HG03175 (cell line): ENCODE data around the gene NT5E.

Experiments
- ATAC-seq: cut with Tn5 transposase; IDR thresholded peaks from one replicate; pipeline ENCODE4 v1.9.1; 2021; ENCODE audit warnings: mild to moderate bottlenecking, moderate library complexity; ENCODE audit not compliant: unreplicated experiment

The NT5E gene

DNA sequence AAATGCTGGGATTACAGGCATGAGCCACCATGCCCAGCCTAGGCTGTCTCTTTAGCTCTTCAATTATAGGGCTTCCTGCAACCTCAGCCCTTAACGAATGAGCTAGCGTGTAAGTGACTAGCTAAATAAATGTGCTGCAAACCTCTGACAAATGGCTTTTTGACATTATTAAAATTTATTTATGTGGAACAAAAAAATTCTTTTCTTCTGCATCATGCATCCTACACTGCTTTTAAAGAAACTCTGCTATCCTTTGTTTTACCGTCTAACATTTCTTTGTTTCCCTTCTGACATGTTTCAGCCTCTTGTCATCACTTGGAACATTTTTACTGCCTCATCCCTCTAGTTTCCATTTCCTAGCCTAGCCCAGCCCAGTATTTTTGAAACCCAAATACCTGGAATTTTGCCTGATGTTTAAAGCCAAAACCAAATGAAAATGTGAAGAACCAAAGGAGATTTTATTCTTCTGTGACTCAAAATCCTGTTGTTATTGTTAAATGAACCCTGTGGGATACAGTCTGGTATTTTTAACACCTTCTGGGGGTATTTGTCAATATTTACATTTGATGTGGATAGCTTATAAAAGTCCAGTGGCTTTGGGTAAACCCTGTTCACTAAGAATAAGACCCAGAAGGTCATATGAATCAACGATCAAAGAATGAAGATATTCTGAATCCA lies 9.5 kb downstream of the NT5E start:
- ATAC-seq = no peak

DNA sequence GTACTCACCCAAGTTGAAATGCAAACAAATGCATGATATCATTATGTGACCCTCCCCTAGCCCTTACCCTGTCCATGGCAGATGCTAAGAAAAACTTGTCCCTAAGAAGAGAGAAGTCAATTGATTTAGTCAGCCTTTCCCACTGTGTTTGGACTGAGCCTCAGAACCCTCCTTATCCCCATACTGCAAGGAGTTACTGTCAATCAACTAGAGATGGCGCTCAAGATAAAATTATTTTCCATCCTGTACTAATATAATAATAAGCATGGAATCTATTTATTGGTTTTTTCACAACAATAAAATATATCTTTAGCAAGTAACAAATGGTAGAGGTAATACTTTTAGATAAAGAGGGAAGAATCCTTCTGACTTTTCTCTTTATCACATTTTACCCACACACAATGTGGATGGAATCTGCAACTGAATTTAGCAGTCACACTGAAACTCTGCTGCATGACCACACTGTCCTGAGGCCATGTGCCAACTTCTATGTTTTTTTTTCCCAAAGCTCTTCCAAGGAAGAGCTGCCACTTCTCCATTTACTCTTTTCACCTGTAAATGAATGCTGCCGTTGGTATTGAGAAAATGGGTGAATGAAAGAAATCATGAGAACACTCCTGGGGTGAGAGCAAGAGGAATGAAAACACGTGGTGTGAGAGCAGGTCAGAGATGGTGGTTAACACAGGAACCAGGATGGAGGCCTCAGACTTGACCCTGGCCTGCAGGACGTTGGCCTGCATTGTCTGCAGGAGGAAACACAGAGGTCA lies 10.5 kb downstream of the NT5E start:
- peak; percentile 37 for ATAC-seq

DNA sequence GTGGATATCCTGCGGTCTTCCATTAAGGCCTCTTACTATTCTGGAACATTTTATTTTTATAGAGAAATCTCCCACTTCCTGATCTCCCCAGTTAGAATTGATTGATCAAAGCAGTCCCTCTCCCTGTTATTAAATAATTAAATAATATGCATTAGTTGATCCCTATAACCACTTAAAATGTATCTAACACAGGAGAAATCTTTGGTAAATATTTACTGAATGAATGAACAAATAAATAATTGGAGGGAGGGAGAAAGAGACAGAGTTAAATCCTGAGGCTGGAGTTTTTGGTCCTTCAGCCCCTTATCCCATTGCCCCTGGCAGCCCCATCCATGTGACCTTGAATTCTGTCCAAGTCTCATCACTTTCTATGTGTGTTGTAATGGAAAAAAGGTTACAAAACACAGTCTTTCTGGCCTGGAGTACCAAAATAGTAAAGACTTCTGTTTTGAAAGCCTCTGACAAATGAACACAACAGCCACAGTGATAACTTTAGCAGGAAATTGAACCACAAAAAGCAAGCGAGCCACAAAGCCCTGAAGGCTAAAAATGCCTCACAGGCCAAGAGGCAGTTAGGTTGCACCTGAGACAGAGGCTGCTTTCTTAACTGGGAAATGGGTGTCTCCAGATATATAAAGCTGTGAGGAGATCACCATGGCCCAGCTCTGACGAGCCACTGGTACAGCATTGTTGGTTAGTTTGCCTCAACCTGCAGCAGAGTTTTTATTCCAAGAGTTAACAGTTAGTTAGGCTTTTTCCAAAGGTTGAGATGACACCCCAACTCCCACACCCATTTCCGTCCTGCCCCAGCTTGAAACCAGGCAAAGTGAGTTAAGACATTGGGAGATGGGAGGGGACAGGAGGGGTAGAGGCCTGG lies 11.3 kb downstream of the NT5E start:
- peak; percentile 76 for ATAC-seq

DNA sequence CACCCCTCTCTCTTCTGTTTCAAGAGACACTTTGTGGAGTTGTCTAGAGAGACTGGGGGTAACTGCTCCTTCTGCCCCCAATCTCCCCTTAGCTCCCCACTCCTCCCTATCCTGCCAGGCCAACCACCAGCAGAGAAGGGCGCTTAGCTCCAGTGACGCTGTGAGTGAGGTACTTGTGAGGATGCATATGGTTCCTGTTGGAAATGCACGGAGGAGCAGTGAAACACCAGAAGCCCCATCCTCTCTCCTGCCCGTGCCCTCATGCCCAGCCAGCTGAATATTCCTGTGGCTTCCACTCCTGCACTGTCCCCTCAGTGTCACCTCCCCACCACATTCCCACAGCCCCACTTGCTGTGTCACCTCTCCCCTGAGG lies 11.9 kb downstream of the NT5E start:
- no peak for ATAC-seq

DNA sequence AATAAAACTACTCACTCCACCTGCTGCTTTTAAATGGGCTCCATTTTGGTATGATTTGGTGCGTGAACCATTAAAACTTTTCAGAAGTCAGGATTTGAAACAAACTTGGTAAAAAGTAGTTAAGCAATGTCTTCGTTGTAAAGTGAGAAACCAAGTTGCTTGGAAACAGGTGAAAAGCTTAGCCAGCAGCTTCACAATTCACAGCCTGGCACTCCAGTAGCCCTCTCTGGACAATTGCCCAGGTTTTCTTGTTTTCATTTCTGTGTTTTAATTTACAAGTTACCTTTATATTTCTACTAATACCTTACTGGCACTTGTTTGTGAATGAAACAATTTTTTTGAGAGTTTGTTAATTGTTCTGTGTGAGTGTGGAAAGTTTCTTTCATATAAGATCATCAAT lies 12.8 kb downstream of the NT5E start:
- ATAC-seq = no peak

DNA sequence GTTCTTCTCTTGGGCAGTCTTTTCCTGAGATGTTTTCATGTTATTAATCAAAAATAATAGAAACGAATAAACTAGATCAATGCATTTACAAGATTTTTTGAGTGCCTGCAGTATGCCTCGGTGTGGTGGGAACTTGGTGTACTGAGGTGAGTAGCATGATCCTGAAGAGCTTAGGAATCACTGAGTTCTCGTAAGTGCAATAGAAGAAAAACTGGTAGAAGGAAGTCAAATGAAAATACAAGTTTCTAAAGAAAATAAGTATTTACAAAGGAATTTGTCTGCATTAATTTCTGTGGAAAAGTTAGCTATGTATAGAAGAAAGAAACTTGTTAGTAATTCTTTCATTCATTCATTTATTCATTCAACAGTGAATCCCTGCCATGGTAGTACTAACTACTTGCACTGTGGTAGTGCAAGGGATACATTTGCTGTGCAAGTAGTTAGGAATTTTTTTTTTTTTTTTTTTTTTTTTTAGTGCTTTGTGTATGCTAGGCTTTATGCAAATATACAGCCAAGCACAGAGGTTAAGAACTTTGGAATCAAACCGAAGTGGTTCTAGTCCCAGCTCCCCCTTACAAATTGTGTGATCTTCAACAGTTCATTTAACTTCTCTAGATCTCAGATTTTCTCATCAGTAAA lies 13.9 kb downstream of the NT5E start:
- ATAC-seq = no peak

DNA sequence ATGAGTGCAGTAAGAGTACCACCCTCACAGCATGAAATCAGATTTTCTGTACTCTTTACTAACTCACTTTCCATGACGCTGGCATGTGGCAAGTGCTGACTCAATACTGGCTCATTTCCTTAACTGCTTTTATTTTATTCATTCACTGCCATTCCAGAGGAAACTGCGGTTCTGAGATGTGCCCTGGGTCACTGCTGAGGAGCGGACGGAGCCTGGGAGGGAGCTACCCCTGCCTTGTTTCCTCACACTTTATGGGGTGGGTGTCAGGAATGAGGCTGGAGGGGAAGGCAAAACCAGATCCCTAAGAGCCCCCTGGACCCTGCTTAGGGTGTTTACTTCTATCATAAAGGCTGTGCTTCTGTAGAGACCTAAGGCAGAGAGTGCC lies 14.4 kb downstream of the NT5E start:
- ATAC-seq = no peak

DNA sequence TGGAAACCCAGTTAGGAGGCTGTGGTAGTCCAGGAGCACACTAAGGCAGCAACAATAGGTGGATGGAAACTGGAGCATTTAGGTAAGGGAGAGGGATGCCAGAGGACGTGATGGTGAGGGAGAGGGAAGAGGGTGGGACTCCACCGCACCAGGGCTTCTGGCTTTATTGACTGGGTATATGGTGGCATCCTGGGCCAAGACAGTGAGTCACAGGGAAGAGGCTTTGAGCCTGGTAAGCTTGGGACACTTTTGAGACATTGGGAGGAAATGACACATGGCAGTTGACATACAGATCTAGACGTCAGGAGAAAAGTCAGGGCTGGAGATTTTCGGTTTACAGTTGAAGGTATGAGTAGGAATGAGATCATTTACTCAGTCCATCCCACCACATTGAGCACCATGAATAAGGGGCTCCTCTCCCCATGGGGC lies 14.9 kb downstream of the NT5E start:
- ATAC-seq = no peak

DNA sequence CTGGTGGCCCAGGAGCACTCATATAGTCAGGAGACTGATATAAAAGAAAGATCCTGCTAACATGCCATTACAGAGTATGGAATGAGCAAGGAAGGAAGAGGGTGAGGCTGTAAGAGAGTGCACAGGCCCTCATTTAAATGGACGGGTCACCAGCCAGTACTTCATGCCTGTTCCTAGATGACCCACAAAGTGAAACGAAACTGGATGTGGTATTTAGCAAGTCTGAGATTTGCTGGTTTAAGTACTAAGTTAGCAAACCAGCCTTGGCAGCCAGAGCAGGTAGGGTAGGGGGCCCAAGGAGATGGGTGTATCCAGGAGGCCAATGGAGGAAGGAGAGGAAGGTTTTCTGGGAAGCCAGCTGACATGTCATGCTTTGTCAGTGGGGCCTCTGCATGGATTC lies 15.9 kb downstream of the NT5E start:
- peak; percentile 61 for ATAC-seq

DNA sequence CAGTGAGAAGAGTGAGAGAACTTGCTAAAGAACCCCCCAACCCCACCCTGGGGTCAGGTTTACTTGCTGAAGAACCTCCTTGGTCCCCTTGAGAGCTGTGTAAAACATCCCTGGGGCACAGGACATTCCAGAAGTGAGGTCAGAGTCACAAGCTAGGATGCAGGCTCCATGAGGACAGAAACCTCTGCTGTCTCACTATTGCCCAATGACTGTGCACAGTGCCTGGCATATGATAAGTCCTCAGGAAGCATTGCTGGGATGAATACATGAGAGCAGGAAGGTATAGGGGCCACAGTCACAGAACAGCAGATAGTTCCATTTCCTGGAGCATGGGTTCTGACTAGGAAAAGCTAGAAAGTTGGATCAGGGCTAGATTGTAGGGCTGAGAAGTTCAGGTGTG lies 18.4 kb downstream of the NT5E start:
- no peak for ATAC-seq

DNA sequence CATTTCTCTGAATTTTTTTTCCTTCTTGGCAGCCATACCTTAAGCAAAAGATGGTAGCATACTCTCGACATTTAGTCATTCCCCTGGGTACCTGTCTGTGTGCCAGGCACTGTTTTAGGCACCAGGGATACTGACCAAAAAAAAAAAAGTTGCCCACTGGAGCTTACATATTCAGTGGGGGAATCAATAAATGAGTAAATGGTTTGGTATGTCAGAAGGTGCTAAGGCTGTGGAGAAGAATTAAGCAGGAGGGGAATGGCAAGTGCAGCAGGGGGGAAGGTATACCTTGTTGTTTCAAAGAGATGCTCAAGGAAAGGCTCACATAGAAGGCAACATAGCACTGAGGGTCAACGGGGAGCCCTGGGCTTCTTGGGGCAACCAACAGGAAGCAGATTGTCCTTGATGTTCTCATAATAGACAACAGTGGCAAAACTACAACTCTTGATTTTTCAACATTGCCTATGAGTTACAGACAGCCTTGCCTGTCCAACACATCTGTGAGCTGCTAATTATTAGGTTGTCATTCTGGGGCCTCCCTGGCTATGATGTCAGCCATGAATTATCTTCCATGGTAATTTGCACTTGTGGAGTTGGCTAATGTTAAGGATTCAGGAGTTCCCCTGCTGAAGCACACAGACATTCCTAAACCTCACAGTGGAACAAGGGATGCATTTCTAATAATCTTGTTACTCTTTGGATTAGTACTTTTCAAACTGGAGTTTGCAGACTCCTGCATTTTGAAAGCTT lies 19.6 kb downstream of the NT5E start:
- no peak for ATAC-seq

DNA sequence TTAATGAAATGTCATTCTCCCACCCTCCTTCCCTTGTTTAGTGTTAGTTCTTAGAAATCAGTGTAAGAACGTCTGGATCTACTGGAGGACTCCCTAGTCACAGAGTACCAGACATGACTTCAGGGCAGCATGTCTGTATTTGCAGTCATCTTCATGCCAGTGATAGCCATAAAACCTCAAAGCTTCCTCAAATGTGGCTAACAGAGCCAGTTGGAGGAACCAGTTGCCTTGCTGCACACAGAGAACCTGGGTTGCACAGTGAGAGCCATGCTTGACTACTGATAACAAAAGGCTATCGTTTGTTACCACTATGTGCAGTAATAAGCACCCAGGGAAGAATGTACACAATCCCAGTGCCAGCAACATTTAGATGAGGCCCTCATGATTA lies 20.1 kb downstream of the NT5E start:
- no peak for ATAC-seq

DNA sequence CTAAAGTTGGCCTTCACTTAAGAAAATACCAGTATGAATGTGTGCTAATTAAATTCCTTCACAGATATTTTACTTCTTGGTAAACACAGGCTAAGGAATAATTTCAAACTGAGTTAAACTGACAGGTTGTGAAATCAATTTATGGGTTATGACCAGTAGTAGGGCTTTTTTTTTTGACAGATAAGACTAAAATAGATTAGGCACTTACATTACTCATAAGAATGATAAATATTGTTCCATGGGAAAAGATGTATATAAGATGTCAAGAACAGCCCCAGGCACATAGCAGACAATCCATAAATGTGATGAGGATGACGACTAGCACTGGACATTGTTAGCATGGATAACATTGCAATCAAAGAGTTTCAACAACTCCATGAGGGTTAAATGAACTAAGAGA lies 22.9 kb downstream of the NT5E start:
- no peak for ATAC-seq

DNA sequence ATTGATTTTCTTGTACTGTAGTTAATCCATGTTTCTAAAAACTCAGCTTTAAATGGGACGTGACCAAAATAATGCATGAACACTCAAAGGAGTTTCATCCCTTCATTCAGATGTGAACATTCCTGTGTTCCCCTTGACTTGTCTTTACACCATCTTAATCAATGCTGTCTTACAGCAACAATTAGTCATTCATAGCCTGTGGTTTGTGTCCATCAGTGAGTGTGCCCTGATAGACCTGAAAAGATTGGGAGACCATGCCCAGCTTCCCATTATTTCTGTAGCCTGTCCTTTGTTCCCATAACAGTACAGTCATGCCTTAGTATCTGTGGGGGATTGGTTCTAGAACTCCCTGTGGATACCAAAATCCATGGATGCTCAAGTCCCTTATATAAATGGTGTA lies 23.9 kb downstream of the NT5E start:
- no peak for ATAC-seq

DNA sequence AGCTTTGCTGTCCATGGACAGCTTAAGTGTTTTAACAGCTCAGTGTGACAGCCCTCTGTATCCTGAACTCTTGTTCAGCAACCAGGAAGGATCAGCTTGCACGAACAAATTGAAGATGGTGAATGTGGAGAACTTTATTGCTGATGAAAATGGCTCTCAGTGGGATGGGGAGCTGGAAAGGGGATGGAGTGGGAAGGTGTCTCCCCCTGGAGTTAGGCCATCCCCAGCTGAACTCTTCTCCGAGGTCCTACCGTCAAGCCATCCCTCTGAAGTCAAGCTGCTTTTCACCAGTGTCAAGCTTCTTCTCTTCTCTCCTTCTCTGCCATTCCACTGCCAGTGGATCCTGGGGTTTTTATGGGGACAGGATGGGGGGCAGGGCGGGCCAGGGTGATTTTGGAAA lies 26.6 kb downstream of the NT5E start:
- no peak for ATAC-seq

DNA sequence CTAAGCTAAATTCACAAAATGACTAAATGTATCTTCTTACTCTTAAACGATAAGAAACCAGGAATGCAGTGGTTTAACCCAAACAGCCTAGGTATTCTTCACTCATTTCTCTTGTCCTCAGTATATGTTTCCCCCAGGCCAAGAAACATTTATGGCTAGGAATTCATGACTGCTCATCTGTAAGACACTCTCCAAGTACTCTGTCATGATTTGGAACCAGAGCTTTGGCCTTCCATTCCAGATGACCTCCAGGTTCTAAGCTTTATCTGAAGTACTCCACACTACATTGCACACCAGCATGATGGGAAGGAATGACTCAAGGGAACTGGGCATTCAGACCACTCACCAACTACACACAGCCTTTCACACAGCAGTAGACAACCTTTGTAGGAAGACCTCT lies 29.3 kb downstream of the NT5E start:
- ATAC-seq = no peak

DNA sequence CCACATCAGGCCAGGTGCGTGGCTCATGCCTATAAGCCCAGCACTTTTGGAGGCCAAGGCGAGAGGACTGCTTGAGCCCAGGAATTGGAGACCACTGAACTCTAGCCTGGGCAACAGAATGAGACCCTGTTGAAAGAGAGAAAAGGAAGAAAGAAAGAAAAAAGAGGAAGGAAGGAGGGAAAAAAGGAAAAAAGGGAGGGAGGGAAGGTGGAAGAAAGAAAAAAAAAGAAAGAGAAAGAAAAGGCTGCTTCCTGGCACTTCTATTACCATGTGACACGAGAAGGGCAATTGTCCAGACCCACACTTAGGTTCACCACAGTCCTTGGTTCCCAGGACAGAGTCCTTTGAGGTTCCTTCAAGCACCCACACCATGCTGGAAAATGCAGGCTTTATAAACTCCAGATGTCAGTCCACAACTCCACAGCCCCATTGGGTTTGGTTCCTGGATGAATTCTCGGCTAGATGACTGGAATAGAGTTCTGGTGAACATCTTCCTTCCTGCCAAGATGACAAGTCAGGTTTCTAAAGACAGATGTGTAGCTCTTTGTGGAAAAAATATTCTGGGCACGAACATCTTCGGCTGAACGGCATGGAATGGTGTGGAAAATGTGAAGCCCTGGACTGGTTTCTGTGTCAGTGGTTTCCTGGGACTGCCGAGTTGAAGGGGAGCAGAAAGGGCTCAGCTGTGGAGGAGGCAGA lies 32.5 kb downstream of the NT5E start:
- peak; percentile 6 for ATAC-seq

DNA sequence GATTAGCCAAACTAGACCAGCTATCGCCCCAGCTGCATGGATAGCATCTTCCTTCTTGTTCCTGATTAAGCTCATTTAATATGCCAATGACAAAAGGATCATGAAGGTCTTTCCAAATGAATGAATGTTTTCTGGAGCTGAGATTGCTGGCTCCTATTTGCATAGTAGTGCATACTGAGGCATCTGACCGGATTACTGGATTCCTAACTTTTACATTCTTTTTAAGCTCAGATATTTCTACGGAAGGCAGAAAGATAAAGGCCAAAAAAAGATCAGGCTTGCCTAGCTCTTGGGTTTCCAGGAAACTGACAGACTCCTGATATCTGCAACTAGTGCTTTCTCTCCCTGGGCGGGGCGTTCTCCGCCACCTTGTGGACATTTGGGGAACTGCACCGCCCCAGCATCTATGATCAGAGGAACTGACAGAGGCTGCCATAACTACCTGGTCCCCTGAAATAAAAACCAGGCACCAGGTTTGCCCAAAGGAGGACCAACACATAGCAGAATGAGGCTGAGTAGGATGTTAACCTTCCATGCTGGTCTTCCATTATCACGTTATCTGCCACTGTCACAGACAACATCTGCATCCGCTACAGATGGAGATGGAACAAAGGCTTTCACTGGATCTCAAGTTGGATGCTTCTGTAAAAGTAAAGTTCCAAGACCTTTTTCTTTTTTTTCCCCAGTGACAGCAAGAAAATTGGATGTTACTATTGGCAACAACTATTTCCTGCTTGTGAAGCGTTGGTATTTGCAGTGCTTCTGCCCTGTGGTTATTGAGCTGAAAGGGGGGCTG lies 33.2 kb downstream of the NT5E start:
- ATAC-seq = peak; percentile 87

DNA sequence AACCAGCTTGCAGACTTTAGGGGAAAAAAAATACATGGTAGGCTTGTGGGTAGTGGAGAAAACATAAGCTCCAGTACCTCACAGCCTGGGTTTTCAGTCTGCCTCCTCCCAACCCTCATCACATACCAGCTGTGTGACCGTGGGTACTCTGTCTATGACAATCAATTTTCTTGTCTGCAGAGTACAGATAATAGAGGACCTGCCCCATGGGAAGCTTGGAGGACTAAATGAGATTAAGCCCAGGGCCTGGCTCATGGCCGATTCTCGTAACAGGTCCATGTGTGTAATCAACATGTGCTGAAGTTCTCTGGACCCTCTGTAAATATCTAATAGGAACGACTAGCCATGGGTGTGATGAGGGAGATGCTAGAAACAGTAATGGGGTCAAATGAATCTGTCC lies 34.0 kb downstream of the NT5E start:
- no peak for ATAC-seq
